Stimulated activated CD8-positive, alpha-beta memory T cell treated with anti-CD3 and anti-CD28 coated beads, Interleukin-2, amount 100 ng/mL, for 48 hours (primary cell): ENCODE data around the gene U2AF1L4.
A peak's percentile ranks its signal among the peaks of the same experiment; 100 is the strongest.

ENCODE experiments used
- DNase-seq, 2 donors: peaks; one replicate each; pipeline ENCODE4 v3.0.0-alpha.2; 2020; ENCODE audit warnings: low read depth in 2 of 2

The U2AF1L4 gene

GRCh38 chr19:35740423-35741202 lies 4.6 kb downstream of the U2AF1L4 start:
- DNase-seq = peak; percentile 96 to 97

- DNase-seq = no peak
Measured at GRCh38 chr19:35740108-35740422, 5.2 kb downstream of the U2AF1L4 start.

GRCh38 chr19:35739275-35740107 lies 5.7 kb downstream of the U2AF1L4 start:
- no peak for DNase-seq

- no peak for DNase-seq
Measured at GRCh38 chr19:35738887-35739229, 6.4 kb downstream of the U2AF1L4 start.

GRCh38 chr19:35738021-35738886 lies 7.0 kb downstream of the U2AF1L4 start:
- DNase-seq = no peak

- no peak for DNase-seq
Measured at GRCh38 chr19:35736913-35737886, 8.0 kb downstream of the U2AF1L4 start.

GRCh38 chr19:35734889-35735288 lies 10.3 kb downstream of the U2AF1L4 start:
- DNase-seq = no peak

- DNase-seq = no peak
Measured at GRCh38 chr19:35734273-35734672, 10.9 kb downstream of the U2AF1L4 start.

- DNase-seq = no peak
Measured at GRCh38 chr19:35733180-35734125, 11.8 kb downstream of the U2AF1L4 start.

GRCh38 chr19:35732540-35733179 lies 12.6 kb downstream of the U2AF1L4 start:
- no peak for DNase-seq

GRCh38 chr19:35731779-35732405 lies 13.3 kb downstream of the U2AF1L4 start:
- no peak for DNase-seq

- no peak for DNase-seq
Measured at GRCh38 chr19:35731353-35731752, 13.9 kb downstream of the U2AF1L4 start.

GRCh38 chr19:35730326-35730725 lies 14.9 kb downstream of the U2AF1L4 start:
- DNase-seq = no peak

- no peak for DNase-seq
Measured at GRCh38 chr19:35729763-35730162, 15.5 kb downstream of the U2AF1L4 start.

- DNase-seq = no peak
Measured at GRCh38 chr19:35729021-35729420, 16.2 kb downstream of the U2AF1L4 start.

- DNase-seq = no peak
Measured at GRCh38 chr19:35727956-35728706, 17.1 kb downstream of the U2AF1L4 start.

- DNase-seq = no peak
Measured at GRCh38 chr19:35727053-35727955, 17.9 kb downstream of the U2AF1L4 start.
